ENCODE results near the gene GDPD5.

Gene GDPD5

DNA sequence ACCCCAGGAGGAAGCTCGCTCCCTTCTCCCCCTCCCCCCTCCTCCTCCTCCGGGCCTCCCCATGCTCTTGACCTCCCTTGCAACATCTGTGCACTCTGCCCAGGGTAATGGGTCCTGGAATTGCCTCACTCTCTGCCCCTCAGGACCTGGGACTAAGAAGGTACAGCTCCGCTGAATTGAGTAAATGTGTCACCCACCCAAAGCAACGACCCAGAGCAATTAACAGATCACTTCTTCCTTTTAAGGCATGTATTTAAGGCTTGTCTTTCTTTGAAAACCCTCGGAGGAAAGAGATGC lies 15.1 kb downstream of the GDPD5 start:
- H3K4me3 ChIP-seq (replicated peaks; ENCODE audit: low read depth, low read length) = no peak overlapping the region
- TF ChIP-seq, protein P1, sequence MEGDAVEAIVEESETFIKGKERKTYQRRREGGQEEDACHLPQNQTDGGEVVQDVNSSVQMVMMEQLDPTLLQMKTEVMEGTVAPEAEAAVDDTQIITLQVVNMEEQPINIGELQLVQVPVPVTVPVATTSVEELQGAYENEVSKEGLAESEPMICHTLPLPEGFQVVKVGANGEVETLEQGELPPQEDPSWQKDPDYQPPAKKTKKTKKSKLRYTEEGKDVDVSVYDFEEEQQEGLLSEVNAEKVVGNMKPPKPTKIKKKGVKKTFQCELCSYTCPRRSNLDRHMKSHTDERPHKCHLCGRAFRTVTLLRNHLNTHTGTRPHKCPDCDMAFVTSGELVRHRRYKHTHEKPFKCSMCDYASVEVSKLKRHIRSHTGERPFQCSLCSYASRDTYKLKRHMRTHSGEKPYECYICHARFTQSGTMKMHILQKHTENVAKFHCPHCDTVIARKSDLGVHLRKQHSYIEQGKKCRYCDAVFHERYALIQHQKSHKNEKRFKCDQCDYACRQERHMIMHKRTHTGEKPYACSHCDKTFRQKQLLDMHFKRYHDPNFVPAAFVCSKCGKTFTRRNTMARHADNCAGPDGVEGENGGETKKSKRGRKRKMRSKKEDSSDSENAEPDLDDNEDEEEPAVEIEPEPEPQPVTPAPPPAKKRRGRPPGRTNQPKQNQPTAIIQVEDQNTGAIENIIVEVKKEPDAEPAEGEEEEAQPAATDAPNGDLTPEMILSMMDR (IDR thresholded peaks at IDR 0.05; ENCODE audit: low read length, missing control alignments) = no peak
- no peak for DNase-seq (ENCODE audit: low read depth)

DNA sequence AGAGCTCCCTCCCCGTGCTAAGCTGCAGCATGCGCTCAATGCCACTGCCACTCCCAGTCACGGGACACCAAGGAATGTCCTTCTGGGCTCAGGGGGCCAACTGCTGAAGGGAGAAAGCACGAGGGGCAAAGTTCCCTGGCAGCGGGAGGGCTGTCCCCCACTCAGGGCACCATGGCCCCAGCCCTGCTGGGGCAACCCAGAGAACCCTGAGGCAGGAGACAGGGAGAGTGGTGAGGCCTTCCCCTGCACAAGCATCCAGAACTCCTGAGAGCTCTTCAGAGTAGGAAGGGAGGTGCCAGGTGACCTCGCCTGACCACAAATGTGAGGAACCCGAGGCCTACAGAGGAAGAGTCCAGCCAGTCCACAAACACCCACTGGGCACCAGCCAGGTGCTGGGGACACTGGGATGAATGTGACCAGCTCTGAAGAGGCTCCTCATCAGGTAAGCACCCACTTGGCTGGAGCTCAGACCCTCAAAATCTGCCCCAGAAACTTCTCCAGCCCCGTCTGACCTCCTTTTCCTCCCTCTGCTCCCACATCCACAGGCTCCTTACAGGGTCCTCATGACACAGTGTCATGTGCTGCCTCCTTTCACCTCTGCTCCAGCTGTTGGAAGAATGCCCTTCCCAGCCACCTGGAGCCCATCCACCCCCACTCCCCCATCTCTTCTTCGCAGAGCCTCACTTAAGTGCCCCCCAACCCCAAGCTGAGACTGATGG lies 15.6 kb downstream of the GDPD5 start:
- no peak overlapping the region for H3K4me3 ChIP-seq (replicated peaks; ENCODE audit: low read depth, low read length)
- TF ChIP-seq, protein P1 (IDR thresholded peaks at IDR 0.05; ENCODE audit: low read length, missing control alignments) = no peak
- DNase-seq (ENCODE audit: low read depth) = no peak

DNA sequence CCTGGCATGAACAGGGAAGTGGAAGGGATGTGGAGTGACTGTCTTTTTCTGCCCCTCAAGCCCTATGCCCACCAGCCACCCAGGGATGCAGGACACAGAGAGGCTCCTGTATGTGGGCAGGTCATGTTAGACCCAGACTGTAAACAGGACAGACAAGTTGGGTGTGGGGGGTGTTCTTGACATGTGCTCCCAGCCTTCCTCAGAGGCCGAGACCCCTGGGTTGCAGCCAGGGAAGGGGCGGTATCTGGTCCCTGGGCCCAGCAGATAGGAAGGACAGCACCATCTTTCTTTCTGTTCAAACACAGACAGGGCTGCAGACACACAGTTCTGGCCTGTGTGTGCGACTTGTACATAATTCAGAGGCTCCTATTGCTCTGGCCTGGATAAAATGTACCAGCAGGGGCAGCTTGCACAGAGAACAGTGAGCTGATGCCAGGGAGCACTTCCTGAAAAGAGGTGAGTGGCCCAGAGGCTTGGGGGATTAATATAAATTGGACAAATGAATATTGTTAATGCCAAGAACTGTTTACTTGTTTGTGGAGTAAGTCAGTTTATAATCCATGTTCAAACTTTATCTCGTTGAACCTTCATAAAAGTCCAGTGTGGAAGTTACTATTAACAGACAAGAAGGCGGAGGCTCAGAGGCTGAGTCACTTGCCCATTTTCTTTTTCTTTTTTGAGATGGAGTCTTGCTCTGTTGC lies 16.6 kb downstream of the GDPD5 start:
- H3K4me3 ChIP-seq (replicated peaks; ENCODE audit: low read depth, low read length) = no peak overlapping the region
- no peak for DNase-seq (ENCODE audit: low read depth)
- TF ChIP-seq, protein P1 (IDR thresholded peaks at IDR 0.05; ENCODE audit: low read length, missing control alignments) = no peak

DNA sequence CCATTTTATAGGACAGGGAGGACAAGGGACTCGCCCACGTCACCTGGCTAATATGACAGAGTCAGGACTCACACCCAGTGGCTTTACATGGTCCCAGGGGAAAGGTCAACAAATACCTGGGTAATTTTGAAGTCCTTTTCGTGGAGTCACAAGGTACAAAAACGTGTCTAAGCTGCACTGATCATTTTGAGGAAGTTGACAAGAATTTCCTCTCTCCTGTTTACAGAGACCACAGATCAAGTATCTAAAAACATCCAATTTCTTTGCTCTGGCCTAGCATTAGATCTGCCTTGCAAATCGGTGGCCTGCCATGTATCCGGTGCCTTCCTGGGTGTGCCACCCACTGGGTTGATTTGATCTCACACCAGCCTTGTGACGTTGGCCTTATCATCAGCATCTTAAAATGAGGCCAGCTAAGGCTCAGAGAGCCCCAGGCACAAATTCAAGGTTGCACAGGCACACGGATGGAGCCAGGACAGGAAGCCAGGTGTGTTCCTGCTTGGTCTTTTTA lies 17.6 kb downstream of the GDPD5 start:
- no peak for DNase-seq (ENCODE audit: low read depth)
- TF ChIP-seq, protein P1 (IDR thresholded peaks at IDR 0.05; ENCODE audit: low read length, missing control alignments) = no peak
- no peak overlapping the region for H3K4me3 ChIP-seq (replicated peaks; ENCODE audit: low read depth, low read length)

DNA sequence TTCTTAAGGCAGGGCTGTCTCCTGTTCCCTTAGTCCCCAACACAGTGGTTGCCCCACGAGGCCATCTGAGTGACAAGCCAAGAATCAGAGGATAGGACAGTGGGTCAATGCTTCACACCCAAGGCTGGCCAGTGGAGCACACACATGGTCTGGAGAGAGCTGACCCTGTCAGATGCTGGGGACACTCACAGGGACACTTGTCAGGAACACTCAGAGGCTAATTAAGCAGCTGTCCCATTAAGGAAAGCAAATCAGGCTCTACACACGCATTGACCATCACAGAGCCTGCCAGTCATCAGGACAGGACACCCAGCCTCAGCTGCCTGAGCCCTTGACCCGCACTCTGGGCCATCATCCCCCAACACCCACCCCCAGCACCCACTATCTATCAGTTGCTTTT lies 18.2 kb downstream of the GDPD5 start:
- no peak overlapping the region for H3K4me3 ChIP-seq (replicated peaks; ENCODE audit: low read depth, low read length)
- TF ChIP-seq, protein P1 (IDR thresholded peaks at IDR 0.05; ENCODE audit: low read length, missing control alignments) = no peak
- no peak for DNase-seq (ENCODE audit: low read depth)

DNA sequence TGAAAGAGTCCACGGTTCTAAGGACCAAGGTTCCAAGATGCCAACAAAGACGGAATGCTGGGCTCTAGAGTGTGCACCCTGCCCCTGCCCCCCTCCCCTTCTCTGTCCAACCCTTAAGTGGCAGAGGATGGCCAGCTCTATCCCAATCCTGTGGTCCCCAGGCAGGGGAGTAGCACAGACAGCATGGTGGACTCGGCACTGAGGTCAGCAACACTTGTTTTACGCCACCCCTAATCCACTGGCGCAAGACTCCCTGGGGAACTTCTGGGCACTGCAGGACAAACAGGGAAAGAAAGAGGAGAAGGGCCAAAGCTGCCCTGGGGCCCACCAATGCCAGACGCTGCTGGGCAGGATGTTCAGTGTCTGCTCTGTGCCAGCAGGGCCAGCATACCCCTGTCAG lies 18.9 kb downstream of the GDPD5 start:
- TF ChIP-seq, protein P1 (IDR thresholded peaks at IDR 0.05; ENCODE audit: low read length, missing control alignments) = no peak
- no peak overlapping the region for H3K4me3 ChIP-seq (replicated peaks; ENCODE audit: low read depth, low read length)
- DNase-seq (ENCODE audit: low read depth) = no peak
